GM19351 (cell line): ENCODE measurements around the gene IRF1.

Experiments
- ATAC-seq: cut with Tn5 transposase; IDR thresholded peaks from one replicate; pipeline ENCODE4 v1.9.1; 2021; ENCODE audit warnings: mild to moderate bottlenecking, moderate library complexity; ENCODE audit not compliant: unreplicated experiment

IRF1 gene

GRCh38 chr5:132463811-132464155, 26.8 kb downstream of the IRF1 start:
- no peak for ATAC-seq

- no peak for ATAC-seq
Observed at GRCh38 chr5:132462856-132463745, 27.5 kb downstream of the IRF1 start.

GRCh38 chr5:132462333-132462732, 28.2 kb downstream of the IRF1 start:
- ATAC-seq: no peak

- no peak for ATAC-seq
Observed at GRCh38 chr5:132461569-132462070, 29.0 kb downstream of the IRF1 start.

GRCh38 chr5:132460846-132461568, 29.6 kb downstream of the IRF1 start:
- no peak for ATAC-seq

GRCh38 chr5:132459983-132460838, 30.4 kb downstream of the IRF1 start:
- ATAC-seq: no peak

- no peak for ATAC-seq
Observed at GRCh38 chr5:132459031-132459982, 31.3 kb downstream of the IRF1 start.

GRCh38 chr5:132458651-132459030, 31.9 kb downstream of the IRF1 start:
- ATAC-seq: peak; percentile 53

- ATAC-seq: no peak
Observed at GRCh38 chr5:132458226-132458560, 32.4 kb downstream of the IRF1 start.

- ATAC-seq: peak; percentile 7
Observed at GRCh38 chr5:132457371-132458225, 33.0 kb downstream of the IRF1 start.

- ATAC-seq: peak; percentile 19
Observed at GRCh38 chr5:132456987-132457361, 33.6 kb downstream of the IRF1 start.

GRCh38 chr5:132456296-132456986, 34.1 kb downstream of the IRF1 start:
- peak; percentile 45 for ATAC-seq

- no peak for ATAC-seq
Observed at GRCh38 chr5:132455614-132456115, 34.9 kb downstream of the IRF1 start.

GRCh38 chr5:132454361-132454760, 36.2 kb downstream of the IRF1 start:
- no peak for ATAC-seq

GRCh38 chr5:132451387-132451786, 39.2 kb downstream of the IRF1 start:
- no peak for ATAC-seq

- ATAC-seq: no peak
Observed at GRCh38 chr5:132449060-132449459, 41.5 kb downstream of the IRF1 start.

GRCh38 chr5:132447196-132447595, 43.4 kb downstream of the IRF1 start:
- no peak for ATAC-seq

- ATAC-seq: no peak
Observed at GRCh38 chr5:132446621-132447020, 44.0 kb downstream of the IRF1 start.
